Pons (tissue), 1 donor: Measurements from ENCODE around the gene FHL1.

ENCODE experiments used
- DNase-seq: peaks from one replicate; pipeline ENCODE4 v3.0.0-alpha.2; 2016; ENCODE audit warnings: low spot score

Gene FHL1

GRCh38 chrX:136185401-136186022, 38.2 kb downstream of the FHL1 start:
- DNase-seq: no peak

GRCh38 chrX:136186023-136186413, 38.7 kb downstream of the FHL1 start:
- DNase-seq: no peak

GRCh38 chrX:136189222-136189621, 41.9 kb downstream of the FHL1 start:
- DNase-seq: no peak

- no peak for DNase-seq
Measured at GRCh38 chrX:136190038-136190713, 42.8 kb downstream of the FHL1 start.

GRCh38 chrX:136191171-136191570, 43.8 kb downstream of the FHL1 start:
- no peak for DNase-seq

- no peak for DNase-seq
Measured at GRCh38 chrX:136192135-136192534, 44.8 kb downstream of the FHL1 start.

GRCh38 chrX:136192839-136193414, 45.6 kb downstream of the FHL1 start:
- no peak for DNase-seq

- no peak for DNase-seq
Measured at GRCh38 chrX:136193771-136194170, 46.4 kb downstream of the FHL1 start.

- no peak for DNase-seq
Measured at GRCh38 chrX:136194536-136194935, 47.2 kb downstream of the FHL1 start.

GRCh38 chrX:136195247-136195646, 47.9 kb downstream of the FHL1 start:
- DNase-seq: no peak

- no peak for DNase-seq
Measured at GRCh38 chrX:136196691-136197155, 49.4 kb downstream of the FHL1 start.

GRCh38 chrX:136198010-136198409, 50.7 kb downstream of the FHL1 start:
- DNase-seq: no peak

- DNase-seq: no peak
Measured at GRCh38 chrX:136198678-136199243, 51.4 kb downstream of the FHL1 start.

GRCh38 chrX:136199365-136199764, 52.0 kb downstream of the FHL1 start:
- DNase-seq: no peak

- DNase-seq: no peak
Measured at GRCh38 chrX:136200466-136200865, 53.1 kb downstream of the FHL1 start.

GRCh38 chrX:136201601-136202000, 54.3 kb downstream of the FHL1 start:
- DNase-seq: no peak

- no peak for DNase-seq
Measured at GRCh38 chrX:136202889-136203288, 55.6 kb downstream of the FHL1 start.

GRCh38 chrX:136203438-136203837, 56.1 kb downstream of the FHL1 start:
- no peak for DNase-seq

- no peak for DNase-seq
Measured at GRCh38 chrX:136203951-136204350, 56.6 kb downstream of the FHL1 start.

GRCh38 chrX:136204571-136204970, 57.2 kb downstream of the FHL1 start:
- DNase-seq: no peak

GRCh38 chrX:136205882-136206380, 58.6 kb downstream of the FHL1 start:
- DNase-seq: no peak

GRCh38 chrX:136206916-136207315, 59.6 kb downstream of the FHL1 start:
- no peak for DNase-seq

GRCh38 chrX:136207546-136207945, 60.2 kb downstream of the FHL1 start:
- DNase-seq: no peak
